Activated CD4-positive, alpha-beta T cell treated with anti-CD3 and anti-CD28 coated beads, Interleukin-2, Interleukin-6, amounts not matched to agents 100 ng/mL and 50 ng/mL, durations not matched to agents 16 hours and 8 hours (primary cell): Measurements from ENCODE around the gene TRMU.
"Not testable (repeated sequence)": the region's sequence is repeated elsewhere in the genome, so short reads cannot be mapped to it uniquely, and the experiment has no call there.

ENCODE experiments used
- DNase-seq: peaks from one replicate; pipeline ENCODE4 v3.0.0-alpha.2; 2020

Gene TRMU

GRCh38 chr22:46392137-46392844, 56.8 kb downstream of the TRMU start:
- no peak for DNase-seq

DNA sequence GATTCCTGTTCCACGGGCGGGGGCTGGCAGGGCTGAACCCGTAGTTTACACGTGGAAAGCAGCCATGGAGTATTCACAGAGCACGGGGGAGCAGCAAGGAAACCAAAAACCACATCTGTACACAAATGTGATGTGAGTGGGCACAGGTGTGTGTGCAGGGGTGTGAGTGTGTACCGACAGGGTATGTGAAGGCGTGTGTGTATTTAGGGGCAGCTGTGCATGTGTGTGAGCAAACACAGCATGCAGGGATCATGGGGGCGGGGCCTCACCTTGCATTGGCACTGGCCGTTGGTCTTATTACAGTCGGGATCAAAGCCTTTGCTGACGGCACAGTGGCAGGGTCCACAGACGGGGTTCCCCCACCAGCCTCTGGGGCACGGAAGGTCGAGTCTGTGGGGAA, 58.4 kb downstream of the TRMU start:
- no peak for DNase-seq

DNA sequence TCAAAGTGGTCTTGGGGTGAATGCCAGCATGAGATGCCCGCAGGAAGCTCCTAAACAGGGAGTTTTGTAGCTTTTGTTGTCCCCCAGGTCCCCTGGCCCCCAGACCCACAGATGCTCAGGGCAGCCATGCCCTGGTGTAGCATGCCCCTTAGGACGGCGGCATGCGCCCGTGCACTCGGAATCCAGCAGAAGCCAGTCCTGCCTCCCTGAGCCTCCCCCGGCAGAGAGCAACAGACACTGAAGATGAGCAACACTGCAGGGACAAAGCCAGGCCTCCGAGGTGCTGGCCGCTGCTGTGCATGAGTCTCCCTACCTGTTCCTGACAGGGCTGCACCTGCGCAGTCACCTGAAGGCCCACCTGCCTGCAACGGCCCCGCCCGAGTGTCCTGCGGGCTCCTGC, 59.1 kb downstream of the TRMU start:
- no peak for DNase-seq

- DNase-seq = no peak
These were observed 59.6 kb downstream of the TRMU start for GRCh38 chr22:46395145-46395544.

GRCh38 chr22:46397049-46397448, 61.5 kb downstream of the TRMU start:
- DNase-seq = not testable (repeated sequence)

GRCh38 chr22:46397514-46397913, 62.0 kb downstream of the TRMU start:
- no peak for DNase-seq

- no peak for DNase-seq
These were observed 62.4 kb downstream of the TRMU start for GRCh38 chr22:46397951-46398350.

- DNase-seq = no peak
These were observed 63.9 kb downstream of the TRMU start for GRCh38 chr22:46399251-46400024.

DNA sequence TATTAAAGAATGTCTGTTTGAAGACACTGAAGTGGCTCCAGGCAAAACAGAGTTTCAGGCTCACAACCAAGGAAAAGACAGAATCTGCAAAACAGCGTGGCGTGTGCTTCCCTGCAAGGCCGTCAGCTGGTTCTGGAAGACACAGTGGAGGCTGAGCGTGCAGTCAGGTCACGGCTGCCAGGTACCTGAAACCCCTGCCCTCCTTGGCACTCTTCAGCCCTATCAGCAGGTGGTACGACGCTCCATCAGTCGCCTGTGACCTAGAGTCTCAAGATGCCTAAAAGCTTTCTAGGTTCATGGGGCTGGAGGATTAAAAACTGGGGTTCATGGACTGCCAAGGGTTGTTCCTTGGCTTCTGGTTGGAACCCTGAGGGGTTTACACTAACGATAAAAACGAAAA, 65.9 kb downstream of the TRMU start:
- no peak for DNase-seq

- no peak for DNase-seq
These were observed 67.0 kb downstream of the TRMU start for GRCh38 chr22:46402505-46402904.

- not testable (repeated sequence) for DNase-seq
These were observed 68.4 kb downstream of the TRMU start for GRCh38 chr22:46403880-46404279.

- DNase-seq = no peak
These were observed 70.4 kb downstream of the TRMU start for GRCh38 chr22:46405901-46406300.

GRCh38 chr22:46406349-46406748, 70.8 kb downstream of the TRMU start:
- DNase-seq = no peak

DNA sequence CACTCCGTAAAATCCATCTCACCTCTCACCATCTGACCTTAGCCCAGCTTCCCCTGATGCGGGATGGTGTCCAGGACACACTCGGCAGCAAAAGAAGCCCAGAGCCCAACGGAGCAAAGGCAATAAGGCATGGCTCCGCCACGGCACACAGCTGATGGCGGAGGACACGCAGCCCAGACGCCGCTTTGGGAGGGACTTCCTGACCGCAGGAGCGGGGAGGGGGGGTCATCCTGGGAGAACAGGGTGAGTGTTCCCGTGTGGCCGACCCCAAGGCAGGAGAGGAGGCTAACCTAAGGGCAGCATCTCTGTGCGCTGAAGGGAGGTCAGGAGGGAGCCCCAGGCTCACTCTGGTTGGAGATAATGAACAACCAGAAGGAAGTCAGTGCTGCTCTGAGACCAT, 71.3 kb downstream of the TRMU start:
- no peak for DNase-seq
